Neural cell (in vitro differentiated cells): ENCODE measurements around the gene SLC9A1. TPM values are rescaled to one million over a fixed set of nuclear protein-coding genes. Genes with fewer than 3 reads are reported as not detected.

ENCODE experiments used
- H2AFZ ChIP-seq: fragments of 200-600, 300-800 bp; sonication (generic), shearing (Covaris generic); 2 replicates; pipeline ENCODE4 v1.6.0; 2014; ENCODE audit warnings: low read depth, mild to moderate bottlenecking, antibody characterized with exemption, low read length, moderate library complexity
- H3F3A ChIP-seq: fragments of 200-600 bp; shearing (Covaris generic); 2 replicates; pipeline ENCODE4 v1.6.1; 2016; ENCODE audit warnings: mild to moderate bottlenecking, moderate library complexity, mixed read lengths, antibody characterized with exemption, low read length; ENCODE audit not compliant: insufficient read depth, poor library complexity, severe bottlenecking
- H3K27ac ChIP-seq: fragments of 200-600, 300-800 bp; sonication (generic), shearing (Covaris generic); 2 replicates; pipeline ENCODE4 v1.5.1; 2014; ENCODE audit warnings: mild to moderate bottlenecking, low read length, moderate library complexity
- H3K27me3 ChIP-seq: fragments of 300-800, 200-600 bp; sonication (generic), shearing (Covaris generic); 2 replicates; pipeline ENCODE4 v1.6.0; 2014; ENCODE audit warnings: mild to moderate bottlenecking, low read depth, low read length, moderate library complexity; ENCODE audit not compliant: insufficient read depth
- H3K36me3 ChIP-seq: fragments of 300-800, 200-600 bp; sonication (generic), shearing (Covaris generic); 2 replicates; pipeline ENCODE4 v1.5.1; 2014; ENCODE audit warnings: mild to moderate bottlenecking, antibody characterized with exemption, low read length, moderate library complexity; ENCODE audit not compliant: insufficient read depth
- H3K4me2 ChIP-seq: fragments of 300-800, 200-600 bp; sonication (generic), shearing (Covaris generic); 2 replicates; pipeline ENCODE4 v1.6.0; 2014; ENCODE audit warnings: mild to moderate bottlenecking, low read length
- H3K4me3 ChIP-seq: fragments of 300-800, 200-600 bp; sonication (generic), shearing (Covaris generic); 2 replicates; pipeline ENCODE4 v1.5.1; 2014; ENCODE audit warnings: mild to moderate bottlenecking, low read length, moderate library complexity
- H3K79me2 ChIP-seq: fragments of 200-600 bp; shearing (Covaris generic); replicated peaks from 2 replicates; pipeline ENCODE4 v1.6.0; 2014; ENCODE audit warnings: mild to moderate bottlenecking, low read length, moderate library complexity; ENCODE audit not compliant: insufficient read depth
- H3K9ac ChIP-seq: fragments of 300-800, 200-600 bp; sonication (generic), shearing (Covaris generic); 2 replicates; pipeline ENCODE4 v1.6.1; 2016; ENCODE audit warnings: mild to moderate bottlenecking, low read length, mixed read lengths
- H3K9me2 ChIP-seq: fragments of 200-600 bp; shearing (Covaris generic); 2 replicates; pipeline ENCODE4 v1.6.1; 2016; ENCODE audit warnings: mild to moderate bottlenecking, low read length, mixed read lengths; ENCODE audit not compliant: insufficient read depth
- H3K9me3 ChIP-seq: fragments of 200-600, 300-800 bp; sonication (generic), shearing (Covaris generic); 2 replicates; pipeline ENCODE4 v1.6.1; 2016; ENCODE audit warnings: mild to moderate bottlenecking, mixed run types, low read length, moderate library complexity, mixed read lengths
- H4K20me1 ChIP-seq: fragments of 200-600 bp; shearing (Covaris generic); 2 replicates; pipeline ENCODE4 v1.6.1; 2016; ENCODE audit warnings: mild to moderate bottlenecking, mixed run types; ENCODE audit not compliant: insufficient read depth
- EP300 ChIP-seq: fragments of 450-650 bp; conservative IDR thresholded peaks from 2 replicates; pipeline ENCODE4 v1.6.1; 2014; ENCODE audit warnings: antibody characterized with exemption, mild to moderate bottlenecking, moderate library complexity; ENCODE audit not compliant: poor library complexity, severe bottlenecking
- EZH2 ChIP-seq: fragments of 200-600, 300-800 bp; shearing (Covaris generic), sonication (generic); IDR thresholded peaks from 2 replicates; pipeline ENCODE4 v1.6.1; 2014; ENCODE audit warnings: antibody characterized with exemption, low read length, borderline replicate concordance, mild to moderate bottlenecking; ENCODE audit not compliant: insufficient read depth, poor library complexity, severe bottlenecking
- MXI1 ChIP-seq: fragments of 450-650 bp; conservative IDR thresholded peaks from 2 replicates; pipeline ENCODE4 v1.6.1; 2014; ENCODE audit warnings: antibody characterized with exemption, mild to moderate bottlenecking; ENCODE audit not compliant: poor library complexity, severe bottlenecking
- POLR2AphosphoS5 ChIP-seq: IDR thresholded peaks from 2 replicates; pipeline ENCODE4 v1.6.1; 2012
- RAD21 ChIP-seq: fragments of 450-650 bp; conservative IDR thresholded peaks from 2 replicates; pipeline ENCODE4 v1.6.1; 2014; ENCODE audit warnings: antibody characterized with exemption, mild to moderate bottlenecking, moderate library complexity
- SMC3 ChIP-seq: fragments of 450-650 bp; conservative IDR thresholded peaks from 2 replicates; pipeline ENCODE4 v1.6.1; 2014; ENCODE audit warnings: antibody characterized with exemption, mild to moderate bottlenecking, moderate library complexity; ENCODE audit not compliant: poor library complexity
- TAF1 ChIP-seq: IDR thresholded peaks from 2 replicates; pipeline ENCODE4 v1.6.1; 2012; ENCODE audit warnings: low read depth
- polyA plus RNA-seq: library from polyadenylated mRNA; depleted of rRNA; stranded (reverse); fragments of >200 nt; gene quantifications from 2 replicates; pipeline ENCODE4 v1.2.3, GENCODE V29; 2014
- TF ChIP-seq, protein P1 (sequence below): fragments of 450-650 bp; IDR thresholded peaks from 2 replicates; pipeline ENCODE4 v1.5.1; 2014; ENCODE audit warnings: antibody characterized with exemption, mild to moderate bottlenecking, moderate library complexity; ENCODE audit not compliant: poor library complexity, severe bottlenecking
- TF ChIP-seq, protein P2 (sequence below): IDR thresholded peaks from 2 replicates; pipeline ENCODE4 v1.6.1; 2012; ENCODE audit warnings: borderline replicate concordance

SLC9A1 gene
- polyA plus RNA-seq, 1 donor from 2014 or later, result 1.5 TPM

DNA sequence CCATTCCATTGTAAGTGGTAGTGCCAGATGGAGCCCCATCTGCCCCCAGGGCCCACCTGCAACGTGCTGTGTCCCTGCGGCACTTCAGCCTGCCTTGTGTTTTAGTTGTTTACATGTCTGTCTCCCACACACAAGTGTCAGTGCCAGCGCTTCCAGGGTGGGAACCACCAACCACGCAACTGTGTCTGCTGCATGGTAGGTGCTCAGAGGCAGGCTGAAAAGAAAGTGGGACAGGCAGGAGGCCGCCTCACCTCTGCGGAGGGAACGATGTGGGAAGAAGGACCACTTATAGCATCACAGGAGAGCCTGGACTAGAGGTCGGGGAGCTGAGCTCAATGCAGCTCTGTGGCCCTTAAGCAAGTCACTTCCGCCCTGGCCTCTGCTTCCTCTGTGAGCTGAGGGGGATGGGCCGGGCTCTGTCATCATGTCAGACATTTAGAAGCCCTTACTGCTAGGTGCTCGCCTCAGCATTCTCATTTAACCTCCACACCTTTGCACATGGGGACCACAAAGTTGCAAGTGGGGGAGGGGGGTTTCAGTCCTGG lies 17.9 kb downstream of the SLC9A1 start:
- Histone ChIP-seq H3K27ac (no peak overlapping the region), H2AFZ (no peak overlapping the region), H3K27me3 (no peaks in the 10 kb centered on the region), H3K9ac (no peak overlapping the region), H3K79me2 (no peaks in the 10 kb centered on the region), H3K9me2 (no peaks in the 10 kb centered on the region), H3F3A (no peaks in the 10 kb centered on the region), H3K4me3 (no peak overlapping the region), H3K36me3 (no peaks in the 10 kb centered on the region), H4K20me1 (no peaks in the 10 kb centered on the region), H3K9me3 (no peaks in the 10 kb centered on the region), H3K4me2 (no peak overlapping the region)
- TF ChIP-seq MXI1, result no peak
- no peak for TF ChIP-seq EP300
- TF ChIP-seq, protein P1, sequence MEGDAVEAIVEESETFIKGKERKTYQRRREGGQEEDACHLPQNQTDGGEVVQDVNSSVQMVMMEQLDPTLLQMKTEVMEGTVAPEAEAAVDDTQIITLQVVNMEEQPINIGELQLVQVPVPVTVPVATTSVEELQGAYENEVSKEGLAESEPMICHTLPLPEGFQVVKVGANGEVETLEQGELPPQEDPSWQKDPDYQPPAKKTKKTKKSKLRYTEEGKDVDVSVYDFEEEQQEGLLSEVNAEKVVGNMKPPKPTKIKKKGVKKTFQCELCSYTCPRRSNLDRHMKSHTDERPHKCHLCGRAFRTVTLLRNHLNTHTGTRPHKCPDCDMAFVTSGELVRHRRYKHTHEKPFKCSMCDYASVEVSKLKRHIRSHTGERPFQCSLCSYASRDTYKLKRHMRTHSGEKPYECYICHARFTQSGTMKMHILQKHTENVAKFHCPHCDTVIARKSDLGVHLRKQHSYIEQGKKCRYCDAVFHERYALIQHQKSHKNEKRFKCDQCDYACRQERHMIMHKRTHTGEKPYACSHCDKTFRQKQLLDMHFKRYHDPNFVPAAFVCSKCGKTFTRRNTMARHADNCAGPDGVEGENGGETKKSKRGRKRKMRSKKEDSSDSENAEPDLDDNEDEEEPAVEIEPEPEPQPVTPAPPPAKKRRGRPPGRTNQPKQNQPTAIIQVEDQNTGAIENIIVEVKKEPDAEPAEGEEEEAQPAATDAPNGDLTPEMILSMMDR, result no peak

DNA sequence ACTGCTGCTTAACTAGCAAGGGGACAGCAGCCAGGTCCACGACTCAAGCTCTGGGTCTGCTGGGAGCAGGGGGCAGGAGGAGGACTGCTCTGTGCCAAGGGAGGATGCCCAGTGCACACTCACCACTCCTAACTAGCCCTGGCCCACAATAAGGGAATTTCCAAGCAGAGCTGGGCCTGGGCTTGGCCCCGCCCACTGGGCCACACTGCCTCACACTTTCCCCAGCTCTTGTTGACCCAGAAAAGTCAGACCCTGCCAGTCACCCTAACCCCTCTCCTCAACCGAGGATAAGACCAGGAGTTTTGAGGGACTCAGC lies 18.7 kb downstream of the SLC9A1 start:
- Histone ChIP-seq H3K27me3 (no peaks in the 10 kb centered on the region), H3K4me2 (no peak overlapping the region), H2AFZ (no peak overlapping the region), H3K36me3 (no peaks in the 10 kb centered on the region), H3K9me2 (no peaks in the 10 kb centered on the region), H3K27ac (no peak overlapping the region), H4K20me1 (no peaks in the 10 kb centered on the region), H3F3A (no peaks in the 10 kb centered on the region), H3K9ac (no peak overlapping the region), H3K9me3 (no peaks in the 10 kb centered on the region), H3K4me3 (no peak overlapping the region), H3K79me2 (no peaks in the 10 kb centered on the region)
- TF ChIP-seq EZH2 (no peak), POLR2AphosphoS5 (no peak), RAD21 (no peak), SMC3 (no peak), EP300 (no peak), MXI1 (no peak), TAF1 (no peak)
- TF ChIP-seq, protein P1, result no peak
- TF ChIP-seq, protein P2, sequence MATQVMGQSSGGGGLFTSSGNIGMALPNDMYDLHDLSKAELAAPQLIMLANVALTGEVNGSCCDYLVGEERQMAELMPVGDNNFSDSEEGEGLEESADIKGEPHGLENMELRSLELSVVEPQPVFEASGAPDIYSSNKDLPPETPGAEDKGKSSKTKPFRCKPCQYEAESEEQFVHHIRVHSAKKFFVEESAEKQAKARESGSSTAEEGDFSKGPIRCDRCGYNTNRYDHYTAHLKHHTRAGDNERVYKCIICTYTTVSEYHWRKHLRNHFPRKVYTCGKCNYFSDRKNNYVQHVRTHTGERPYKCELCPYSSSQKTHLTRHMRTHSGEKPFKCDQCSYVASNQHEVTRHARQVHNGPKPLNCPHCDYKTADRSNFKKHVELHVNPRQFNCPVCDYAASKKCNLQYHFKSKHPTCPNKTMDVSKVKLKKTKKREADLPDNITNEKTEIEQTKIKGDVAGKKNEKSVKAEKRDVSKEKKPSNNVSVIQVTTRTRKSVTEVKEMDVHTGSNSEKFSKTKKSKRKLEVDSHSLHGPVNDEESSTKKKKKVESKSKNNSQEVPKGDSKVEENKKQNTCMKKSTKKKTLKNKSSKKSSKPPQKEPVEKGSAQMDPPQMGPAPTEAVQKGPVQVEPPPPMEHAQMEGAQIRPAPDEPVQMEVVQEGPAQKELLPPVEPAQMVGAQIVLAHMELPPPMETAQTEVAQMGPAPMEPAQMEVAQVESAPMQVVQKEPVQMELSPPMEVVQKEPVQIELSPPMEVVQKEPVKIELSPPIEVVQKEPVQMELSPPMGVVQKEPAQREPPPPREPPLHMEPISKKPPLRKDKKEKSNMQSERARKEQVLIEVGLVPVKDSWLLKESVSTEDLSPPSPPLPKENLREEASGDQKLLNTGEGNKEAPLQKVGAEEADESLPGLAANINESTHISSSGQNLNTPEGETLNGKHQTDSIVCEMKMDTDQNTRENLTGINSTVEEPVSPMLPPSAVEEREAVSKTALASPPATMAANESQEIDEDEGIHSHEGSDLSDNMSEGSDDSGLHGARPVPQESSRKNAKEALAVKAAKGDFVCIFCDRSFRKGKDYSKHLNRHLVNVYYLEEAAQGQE, result no peak
